Measurements from ENCODE around the gene GPR160. TPM values are rescaled to one million over a fixed set of nuclear protein-coding genes. Genes with fewer than 3 reads are reported as not detected.

The GPR160 gene
- total and polyA plus RNA-seq, 9 of the 15 experiments (the other 6 are each of a cell fraction or from before 2014, with no cell fraction given): 1.3 to 10.5 (median 8.3) TPM

- Histone ChIP-seq H3K27me3 (ENCODE audit: control insufficient read depth in 2 of 2, insufficient read depth in 2 of 2, low read length in 2 of 2) (no peaks in the 10 kb centered on the region), H3K9me3 (replicated peaks; ENCODE audit: control insufficient read depth, insufficient read depth, low read depth, low read length) (no peaks in the 10 kb centered on the region), H3K9ac (ENCODE audit: insufficient read depth in 1 of 2, low read depth in 2 of 2, low read length in 2 of 2) (no peak overlapping the region), H3K4me2 (ENCODE audit: insufficient read depth, low read length) (no peak overlapping the region), H3K4me1 (replicated peaks in 1 of 2; ENCODE audit: control insufficient read depth in 2 of 2, insufficient read depth in 2 of 2, low read length in 2 of 2) (no peaks in the 10 kb centered on the region; a peak in 1 of 5 replicates), H3K27ac (ENCODE audit: extremely low read depth, low read depth, low read length) (no peak overlapping the region), H3K79me2 (ENCODE audit: control insufficient read depth, insufficient read depth, low read length) (no peaks in the 10 kb centered on the region), H3K36me3 (ENCODE audit: control insufficient read depth, insufficient read depth, low read length) (no peaks in the 10 kb centered on the region), H3K4me3 (no peak overlapping the region), H2AFZ (ENCODE audit: low read depth, low read length) (no peak overlapping the region), H3K9me1 (ENCODE audit: control insufficient read depth, insufficient read depth, low read length) (no peaks in the 10 kb centered on the region), H4K20me1 (replicated peaks; ENCODE audit: control insufficient read depth, insufficient read depth, low read length) (no peaks in the 10 kb centered on the region)
- POLR2A ChIA-PET: no interaction called here
- WGBS (ENCODE audit: insufficient coverage, low coverage, missing lambda C conversion rate): 25% methylated on average over 1 of the region's 1 CpG
- in situ Hi-C loops (cut with MboI) (no loop called here), intact Hi-C loops (cut with micrococcal nuclease) (no loop called here)
- CTCF ChIA-PET (ENCODE audit: low intra/inter-chr PET ratio): no interaction called here
- ATAC-seq (no peak), FAIRE-seq (no peak), DNase-seq (ENCODE audit: extremely low read depth in 1 of 4, low spot score in 3 of 4) (no peak)
- TF ChIP-seq ARID3A (IDR thresholded peaks at IDR 0.05; ENCODE audit: borderline replicate concordance, low read depth, low read length): no peak
- no peak for TF ChIP-seq SAP30 (IDR thresholded peaks at IDR 0.05; ENCODE audit: borderline replicate concordance, insufficient read depth, low read depth, low read length, poor library complexity, severe bottlenecking)
- TF ChIP-seq, protein P1, sequence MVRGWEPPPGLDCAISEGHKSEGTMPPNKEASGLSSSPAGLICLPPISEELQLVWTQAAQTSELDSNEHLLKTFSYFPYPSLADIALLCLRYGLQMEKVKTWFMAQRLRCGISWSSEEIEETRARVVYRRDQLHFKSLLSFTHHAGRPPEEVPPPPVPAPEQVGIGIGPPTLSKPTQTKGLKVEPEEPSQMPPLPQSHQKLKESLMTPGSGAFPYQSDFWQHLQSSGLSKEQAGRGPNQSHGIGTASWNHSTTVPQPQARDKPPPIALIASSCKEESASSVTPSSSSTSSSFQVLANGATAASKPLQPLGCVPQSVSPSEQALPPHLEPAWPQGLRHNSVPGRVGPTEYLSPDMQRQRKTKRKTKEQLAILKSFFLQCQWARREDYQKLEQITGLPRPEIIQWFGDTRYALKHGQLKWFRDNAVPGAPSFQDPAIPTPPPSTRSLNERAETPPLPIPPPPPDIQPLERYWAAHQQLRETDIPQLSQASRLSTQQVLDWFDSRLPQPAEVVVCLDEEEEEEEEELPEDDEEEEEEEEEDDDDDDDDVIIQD (CRISPR knock-in tag; IDR thresholded peaks at IDR 0.05): no peak
- TF ChIP-seq ZNF239 (CRISPR knock-in tag; IDR thresholded peaks at IDR 0.05): no peak
- TF ChIP-seq, protein P2, sequence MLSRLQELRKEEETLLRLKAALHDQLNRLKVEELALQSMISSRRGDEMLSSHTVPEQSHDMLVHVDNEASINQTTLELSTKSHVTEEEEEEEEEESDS (CRISPR knock-in tag; IDR thresholded peaks at IDR 0.05): no peak
- no peak for TF ChIP-seq BCLAF1 (IDR thresholded peaks at IDR 0.05; ENCODE audit: borderline replicate concordance in 1 of 2, control insufficient read depth in 1 of 2, low read depth in 2 of 2, low read length in 1 of 2)
- no TSS peak for BruUV-seq (replicated peaks)
Observed at GRCh38 chr3:170059447-170059846, 21.7 kb downstream of the GPR160 start.

Measured in K562 (cell line).